HPDE6-E6E7 (cell line): ENCODE data around the gene MPL.

Experiments
- DNase-seq: peaks from one replicate; pipeline ENCODE4 v3.0.0; 2011; ENCODE audit warnings: missing footprints; ENCODE audit errors: extremely low spot score

The MPL gene

DNA sequence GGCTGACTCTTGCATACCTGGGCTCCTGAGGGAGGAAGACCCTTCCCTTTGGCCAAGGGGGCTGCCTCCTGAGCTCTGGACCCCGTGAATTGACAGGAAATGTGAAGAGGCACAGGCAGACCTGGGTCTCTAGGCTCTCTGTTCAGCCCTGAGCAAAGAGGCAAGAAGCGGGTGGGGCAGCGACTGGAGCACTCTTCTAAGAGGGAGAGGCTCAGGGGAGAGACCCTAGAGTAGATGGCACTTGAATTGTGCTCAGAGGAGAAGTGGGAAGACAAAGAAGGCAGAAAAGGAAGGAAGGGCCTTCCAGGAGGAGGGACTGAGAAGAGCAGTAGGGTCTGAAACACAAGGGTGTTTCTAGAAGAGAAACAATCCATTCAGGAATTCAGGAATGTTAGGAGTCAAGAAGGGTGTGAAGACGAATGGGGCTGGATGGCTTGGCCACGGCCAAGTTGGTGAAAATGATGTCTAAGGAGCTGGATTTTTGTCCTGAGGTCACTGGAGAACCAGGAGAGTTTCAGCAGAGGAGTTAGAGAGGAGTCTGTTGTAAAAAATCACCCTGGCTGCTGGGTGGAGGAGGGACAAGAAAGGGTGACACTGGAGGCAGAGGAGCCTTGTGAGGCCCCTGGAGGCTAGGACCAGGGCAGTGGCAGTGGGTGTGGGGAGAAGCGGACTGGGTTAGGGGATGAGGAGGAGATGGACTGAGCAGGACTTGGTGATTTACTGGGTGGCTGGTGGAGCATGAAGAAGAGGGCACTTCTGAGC lies 31.5 kb upstream of the MPL start:
- DNase-seq: no peak

DNA sequence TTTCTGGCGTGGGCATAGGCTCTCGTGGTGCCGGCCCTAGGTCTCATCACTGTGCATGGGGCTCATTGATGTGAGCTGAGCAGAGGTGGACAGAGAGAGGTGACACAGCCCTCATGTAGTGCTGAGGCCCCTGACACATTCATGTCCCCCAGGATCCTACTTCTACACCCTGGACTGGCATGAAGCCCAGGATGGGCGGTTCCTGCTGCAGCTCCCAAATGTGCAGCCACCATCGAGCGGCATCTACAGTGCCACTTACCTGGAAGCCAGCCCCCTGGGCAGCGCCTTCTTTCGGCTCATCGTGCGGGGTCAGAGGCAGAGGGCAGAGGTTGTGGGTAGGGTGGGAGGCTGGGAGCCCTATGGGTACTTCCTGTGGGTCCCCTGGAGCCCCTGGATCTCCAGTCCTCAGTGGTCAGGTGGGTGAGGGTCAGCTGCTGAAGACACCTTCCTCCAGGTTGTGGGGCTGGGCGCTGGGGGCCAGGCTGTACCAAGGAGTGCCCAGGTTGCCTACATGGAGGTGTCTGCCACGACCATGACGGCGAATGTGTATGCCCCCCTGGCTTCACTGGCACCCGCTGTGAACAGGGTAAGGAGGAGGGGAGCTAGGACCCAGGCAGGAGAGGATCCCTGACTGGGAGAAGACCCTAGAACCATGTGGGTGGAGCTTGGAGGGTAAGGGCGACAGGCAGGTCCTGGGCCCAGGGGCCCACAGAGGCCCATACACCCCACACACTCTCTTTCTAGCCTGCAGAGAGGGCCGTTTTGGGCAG lies 30.7 kb upstream of the MPL start:
- no peak for DNase-seq

DNA sequence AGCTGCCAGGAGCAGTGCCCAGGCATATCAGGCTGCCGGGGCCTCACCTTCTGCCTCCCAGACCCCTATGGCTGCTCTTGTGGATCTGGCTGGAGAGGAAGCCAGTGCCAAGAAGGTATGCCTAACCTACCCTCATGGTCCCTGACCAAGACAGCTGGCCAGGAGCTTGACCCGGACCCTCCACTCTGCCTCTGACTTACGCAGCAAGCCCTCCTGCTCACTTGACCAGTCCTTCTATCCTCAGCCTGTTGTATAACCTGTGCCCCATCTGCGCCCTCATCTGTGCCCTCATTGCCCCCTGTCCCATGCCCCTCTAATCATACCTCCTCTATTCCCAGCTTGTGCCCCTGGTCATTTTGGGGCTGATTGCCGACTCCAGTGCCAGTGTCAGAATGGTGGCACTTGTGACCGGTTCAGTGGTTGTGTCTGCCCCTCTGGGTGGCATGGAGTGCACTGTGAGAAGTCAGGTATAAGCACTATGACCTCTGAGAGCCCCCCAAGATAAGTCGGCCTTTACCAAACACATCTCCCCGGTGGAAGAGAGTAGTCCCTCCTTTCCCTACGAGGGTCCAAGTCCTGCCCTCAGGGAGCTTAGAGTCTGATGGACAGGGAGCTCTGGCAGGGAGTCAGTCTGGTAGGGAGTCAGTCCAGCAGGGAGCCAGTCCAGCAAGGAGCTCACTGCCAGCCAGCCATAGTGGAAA lies 30.0 kb upstream of the MPL start:
- no peak for DNase-seq

DNA sequence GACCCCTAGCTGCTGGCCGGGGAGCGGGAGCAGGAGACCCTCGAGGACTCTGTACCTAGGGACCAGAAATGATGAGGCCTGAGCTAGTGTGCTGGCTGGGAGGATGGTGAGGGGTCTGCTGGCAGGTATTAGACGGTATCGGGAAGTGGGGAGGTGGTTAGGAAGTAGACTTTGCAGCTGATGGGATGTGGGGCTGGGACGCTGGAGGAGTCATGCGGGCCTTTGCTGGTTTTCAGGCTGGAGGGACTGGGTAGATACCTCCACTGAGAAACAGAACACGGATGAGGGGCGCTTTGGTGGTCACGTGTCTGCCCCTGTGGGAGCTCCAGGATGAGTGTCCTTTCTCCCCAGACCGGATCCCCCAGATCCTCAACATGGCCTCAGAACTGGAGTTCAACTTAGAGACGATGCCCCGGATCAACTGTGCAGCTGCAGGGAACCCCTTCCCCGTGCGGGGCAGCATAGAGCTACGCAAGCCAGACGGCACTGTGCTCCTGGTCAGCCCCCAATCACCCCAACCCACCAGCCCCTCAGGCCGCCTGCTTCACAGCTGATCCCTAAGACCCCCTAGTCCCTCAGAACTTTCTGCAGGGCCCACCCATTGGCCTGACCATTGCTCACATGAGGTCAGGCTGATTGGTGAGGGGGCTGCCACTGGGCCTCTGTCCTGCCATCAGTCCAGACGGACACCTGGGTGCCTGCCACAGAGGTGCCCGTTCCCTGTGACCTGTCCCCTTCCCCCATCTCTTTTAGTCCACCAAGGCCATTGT lies 28.8 kb upstream of the MPL start:
- no peak for DNase-seq

DNA sequence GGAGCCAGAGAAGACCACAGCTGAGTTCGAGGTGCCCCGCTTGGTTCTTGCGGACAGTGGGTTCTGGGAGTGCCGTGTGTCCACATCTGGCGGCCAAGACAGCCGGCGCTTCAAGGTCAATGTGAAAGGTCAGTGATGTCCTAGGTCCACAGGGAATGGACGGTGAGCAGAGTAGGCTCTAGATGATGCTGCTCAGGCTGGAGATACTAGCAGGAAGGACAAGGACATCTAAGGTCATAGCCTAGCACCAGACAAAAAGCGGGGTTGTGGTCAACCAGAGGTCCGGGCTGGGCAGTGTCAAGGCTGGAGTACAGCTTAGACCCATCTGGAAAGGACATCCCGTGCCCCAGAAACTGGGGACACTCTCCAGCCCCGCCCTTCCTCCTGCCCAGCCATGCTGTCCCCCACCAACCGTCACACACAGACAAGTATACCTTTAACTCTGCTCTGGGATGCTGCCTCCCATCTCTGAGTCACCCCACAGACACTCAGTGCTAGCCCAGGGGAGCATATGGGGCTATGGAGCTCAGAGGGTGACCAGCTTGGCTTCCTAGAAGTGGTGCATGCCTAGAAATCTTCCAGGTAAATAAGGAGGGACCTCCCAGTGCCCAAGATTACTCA lies 28.1 kb upstream of the MPL start:
- no peak for DNase-seq

DNA sequence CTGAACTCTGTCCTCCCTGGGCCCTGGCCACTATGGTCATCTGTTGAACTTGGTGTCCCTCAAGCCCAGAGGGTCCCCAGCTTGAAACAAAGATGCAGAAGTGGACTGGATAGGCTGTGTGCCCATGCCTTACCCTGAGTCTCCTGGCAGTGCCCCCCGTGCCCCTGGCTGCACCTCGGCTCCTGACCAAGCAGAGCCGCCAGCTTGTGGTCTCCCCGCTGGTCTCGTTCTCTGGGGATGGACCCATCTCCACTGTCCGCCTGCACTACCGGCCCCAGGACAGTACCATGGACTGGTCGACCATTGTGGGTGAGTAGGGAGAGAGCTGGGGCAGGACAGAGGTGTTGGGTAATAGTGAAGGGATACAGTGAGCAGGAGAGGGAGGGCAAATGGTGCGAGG lies 26.1 kb upstream of the MPL start:
- no peak for DNase-seq

DNA sequence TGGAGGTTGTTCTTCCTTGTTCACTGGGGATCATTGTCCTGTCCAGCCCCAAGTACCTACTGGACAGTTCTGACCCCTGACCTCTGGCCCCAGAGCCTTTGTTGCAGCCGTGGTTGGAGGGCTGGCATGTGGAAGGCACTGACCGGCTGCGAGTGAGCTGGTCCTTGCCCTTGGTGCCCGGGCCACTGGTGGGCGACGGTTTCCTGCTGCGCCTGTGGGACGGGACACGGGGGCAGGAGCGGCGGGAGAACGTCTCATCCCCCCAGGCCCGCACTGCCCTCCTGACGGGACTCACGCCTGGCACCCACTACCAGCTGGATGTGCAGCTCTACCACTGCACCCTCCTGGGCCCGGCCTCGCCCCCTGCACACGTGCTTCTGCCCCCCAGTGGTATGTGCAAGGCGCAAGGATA lies 25.4 kb upstream of the MPL start:
- DNase-seq: no peak

DNA sequence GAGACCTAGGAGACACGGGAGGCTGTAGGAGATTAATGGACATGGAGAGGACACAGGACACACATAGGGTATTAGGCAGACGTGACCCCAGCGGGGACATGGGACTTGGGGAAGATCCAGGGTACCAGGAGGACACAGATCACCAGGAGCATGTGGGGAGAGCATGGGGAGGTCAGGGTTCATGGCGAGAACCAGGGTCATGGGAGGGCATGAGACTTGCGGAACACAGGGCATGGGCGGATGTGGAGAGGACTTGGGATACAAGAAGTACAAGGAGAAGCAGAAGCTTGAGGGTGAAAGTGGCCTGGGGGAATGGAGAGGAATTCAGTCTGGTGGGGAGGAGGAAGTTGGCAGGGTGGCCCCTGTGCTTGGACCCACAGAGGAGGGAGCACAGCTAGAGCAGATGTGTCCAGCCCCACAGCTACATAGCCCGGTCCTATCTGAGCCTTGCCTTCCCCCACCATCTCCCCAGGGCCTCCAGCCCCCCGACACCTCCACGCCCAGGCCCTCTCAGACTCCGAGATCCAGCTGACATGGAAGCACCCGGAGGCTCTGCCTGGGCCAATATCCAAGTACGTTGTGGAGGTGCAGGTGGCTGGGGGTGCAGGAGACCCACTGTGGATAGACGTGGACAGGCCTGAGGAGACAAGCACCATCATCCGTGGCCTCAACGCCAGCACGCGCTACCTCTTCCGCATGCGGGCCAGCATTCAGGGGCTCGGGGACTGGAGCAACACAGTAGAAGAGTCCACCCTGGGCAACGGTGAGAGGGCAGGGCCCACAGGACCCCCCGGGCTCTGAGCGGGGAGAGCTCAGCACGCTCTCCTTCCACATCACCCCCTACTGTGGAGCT lies 24.7 kb upstream of the MPL start:
- DNase-seq: no peak

DNA sequence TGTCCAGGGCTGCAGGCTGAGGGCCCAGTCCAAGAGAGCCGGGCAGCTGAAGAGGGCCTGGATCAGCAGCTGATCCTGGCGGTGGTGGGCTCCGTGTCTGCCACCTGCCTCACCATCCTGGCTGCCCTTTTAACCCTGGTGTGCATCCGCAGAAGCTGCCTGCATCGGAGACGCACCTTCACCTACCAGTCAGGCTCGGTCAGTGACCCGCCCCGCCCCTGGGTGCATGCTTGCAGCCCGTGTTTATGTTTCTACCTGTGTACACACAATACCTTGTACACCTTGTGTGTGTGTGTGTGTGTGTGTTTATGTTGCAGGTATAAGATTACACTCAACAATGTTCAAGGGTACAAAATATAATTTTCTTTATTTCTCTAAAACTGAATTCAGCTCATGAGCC lies 23.8 kb upstream of the MPL start:
- no peak for DNase-seq

DNA sequence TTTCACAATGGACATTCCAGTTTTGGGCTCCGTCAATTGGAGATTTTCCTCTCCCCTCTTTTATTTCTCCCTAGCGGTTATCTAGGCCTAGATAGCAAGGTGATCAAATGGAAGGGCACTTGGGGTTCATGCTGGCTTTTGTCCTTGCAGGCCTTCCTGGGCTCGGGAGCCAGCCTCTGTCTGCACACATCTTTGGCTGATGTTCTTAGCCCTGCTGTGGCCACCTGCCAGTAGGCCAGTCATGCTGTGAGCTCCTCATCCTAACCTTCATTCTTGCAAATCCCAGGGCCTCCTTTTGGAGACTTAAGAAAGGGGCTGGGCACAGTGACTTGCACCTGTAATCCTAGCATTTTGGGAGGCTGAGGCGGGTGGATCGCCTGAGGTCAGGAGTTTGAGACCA lies 23.4 kb upstream of the MPL start:
- DNase-seq: no peak

DNA sequence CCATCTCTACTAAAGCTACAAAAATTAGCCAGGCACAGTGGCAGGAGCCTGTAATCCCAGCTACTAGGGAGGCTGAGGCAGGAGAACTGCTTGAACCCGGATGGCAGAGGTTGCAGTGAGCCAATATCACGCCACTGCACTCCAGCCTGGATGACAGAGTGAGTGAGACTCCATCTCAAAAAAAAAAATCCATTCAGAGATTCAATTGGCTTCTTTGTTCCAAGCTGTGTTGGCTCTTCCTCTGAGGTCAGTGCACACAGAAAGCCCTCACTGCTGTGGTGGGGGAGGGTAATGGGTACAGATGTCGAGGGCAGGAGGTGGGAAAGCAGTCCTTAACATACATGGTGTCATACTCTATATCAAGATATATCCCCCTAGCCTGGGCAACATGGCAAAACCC lies 22.1 kb upstream of the MPL start:
- DNase-seq: no peak

DNA sequence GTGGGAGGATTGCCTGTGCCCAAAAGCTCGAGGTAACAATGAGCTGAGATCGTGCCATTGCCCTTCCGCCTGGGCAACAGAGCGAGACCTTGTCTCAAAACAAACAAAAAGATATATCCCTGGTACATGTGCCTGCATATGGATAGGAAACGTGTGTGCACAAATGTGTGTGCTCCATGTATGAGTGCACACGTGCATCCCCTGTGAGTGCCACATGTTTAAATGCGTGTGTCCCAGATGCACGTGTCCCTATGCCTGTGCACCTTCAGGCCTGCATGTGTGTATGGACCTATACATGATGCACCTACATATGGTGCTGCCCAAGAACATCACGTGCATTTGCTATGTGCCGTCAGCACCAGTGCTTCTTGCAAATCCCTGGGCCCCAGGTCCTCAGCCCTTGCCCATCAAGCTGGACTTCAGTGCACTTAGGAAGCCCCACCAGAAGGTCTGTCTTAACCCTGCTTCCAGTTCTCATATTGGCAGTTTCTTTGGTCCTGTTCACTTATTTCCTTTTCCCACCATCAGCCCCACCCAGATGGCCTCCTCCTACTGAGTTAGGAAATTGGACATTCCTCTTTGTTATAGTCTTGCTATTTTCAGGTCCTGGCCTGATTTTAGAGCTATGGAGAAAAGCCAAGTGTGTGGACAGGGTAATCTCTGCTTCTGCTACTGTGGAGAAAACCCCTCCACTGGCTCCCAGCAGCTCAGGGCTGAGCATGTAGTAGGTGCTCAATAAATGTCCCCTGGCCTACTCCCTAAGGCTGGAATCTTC lies 21.5 kb upstream of the MPL start:
- no peak for DNase-seq

DNA sequence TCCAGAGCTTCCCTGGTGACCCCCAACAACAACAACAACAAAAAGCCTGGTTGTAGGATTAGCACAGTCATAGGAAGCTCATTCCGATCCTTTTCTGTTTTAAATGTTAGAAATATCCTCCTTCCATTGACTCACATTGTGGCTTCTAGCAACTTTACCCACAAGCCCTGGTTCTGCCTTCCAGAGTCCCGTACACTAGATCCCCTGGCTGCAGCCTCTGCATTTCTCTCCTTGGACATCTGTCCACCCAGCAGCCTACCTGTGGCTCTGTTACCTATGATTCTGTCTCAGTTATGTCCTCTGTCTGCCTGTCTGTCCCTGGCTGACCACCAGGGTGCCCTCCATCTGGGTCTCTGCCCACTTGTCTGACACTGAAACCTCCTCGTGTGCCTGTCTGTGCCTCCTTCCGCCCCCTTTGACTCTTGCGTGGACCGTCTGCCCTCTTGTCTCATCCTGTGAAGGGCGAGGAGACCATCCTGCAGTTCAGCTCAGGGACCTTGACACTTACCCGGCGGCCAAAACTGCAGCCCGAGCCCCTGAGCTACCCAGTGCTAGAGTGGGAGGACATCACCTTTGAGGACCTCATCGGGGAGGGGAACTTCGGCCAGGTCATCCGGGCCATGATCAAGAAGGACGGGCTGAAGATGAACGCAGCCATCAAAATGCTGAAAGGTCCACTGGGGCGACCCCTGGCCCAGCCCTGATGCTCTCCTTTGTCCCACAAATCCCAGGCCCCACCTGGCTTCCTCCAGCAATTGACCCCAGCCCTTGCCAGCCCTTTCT lies 20.7 kb upstream of the MPL start:
- DNase-seq: no peak

DNA sequence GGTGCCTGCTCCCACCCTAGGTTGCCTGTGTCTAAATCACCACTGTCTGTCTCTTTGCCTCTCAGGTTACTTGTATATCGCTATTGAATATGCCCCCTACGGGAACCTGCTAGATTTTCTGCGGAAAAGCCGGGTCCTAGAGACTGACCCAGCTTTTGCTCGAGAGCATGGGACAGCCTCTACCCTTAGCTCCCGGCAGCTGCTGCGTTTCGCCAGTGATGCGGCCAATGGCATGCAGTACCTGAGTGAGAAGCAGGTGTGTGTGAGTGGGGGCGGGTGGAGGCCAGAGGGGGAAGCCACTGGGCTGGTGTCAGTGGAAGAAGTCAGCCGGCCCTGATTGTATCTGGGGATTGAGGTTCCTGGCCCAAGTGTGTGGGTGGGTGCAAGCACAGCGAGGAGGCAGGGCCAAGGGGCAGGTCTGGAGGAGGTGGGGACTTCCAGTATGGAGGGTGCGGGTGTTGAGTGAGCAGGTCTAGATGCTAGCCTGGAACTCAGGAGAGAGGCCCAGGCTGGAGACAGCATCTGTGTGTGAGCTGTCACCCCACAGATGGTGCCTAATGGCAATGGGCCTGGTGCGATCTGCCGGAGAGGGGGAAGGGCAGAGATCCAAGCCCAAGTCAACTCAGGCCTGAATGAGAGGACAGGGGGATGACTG lies 19.7 kb upstream of the MPL start:
- DNase-seq: no peak

DNA sequence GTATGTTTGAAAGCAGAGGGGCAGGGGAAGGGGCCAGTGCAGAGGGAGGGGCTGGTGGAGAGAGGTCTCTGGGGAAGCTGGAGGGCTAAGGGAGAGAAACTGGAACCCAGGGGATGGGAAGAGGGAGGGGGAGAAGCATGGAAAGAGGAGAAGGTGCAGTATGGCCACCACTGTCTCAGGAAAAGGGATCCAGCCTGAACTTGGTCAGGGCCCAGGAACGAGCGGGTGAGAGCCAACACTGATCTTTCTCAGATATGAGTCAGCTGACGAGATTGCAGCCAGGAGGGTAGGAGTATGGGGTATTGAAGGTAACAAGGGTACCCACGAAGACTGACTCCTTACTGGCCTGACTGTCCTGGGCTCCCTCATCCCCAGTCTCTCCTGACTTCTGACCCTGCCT lies 18.8 kb upstream of the MPL start:
- no peak for DNase-seq

DNA sequence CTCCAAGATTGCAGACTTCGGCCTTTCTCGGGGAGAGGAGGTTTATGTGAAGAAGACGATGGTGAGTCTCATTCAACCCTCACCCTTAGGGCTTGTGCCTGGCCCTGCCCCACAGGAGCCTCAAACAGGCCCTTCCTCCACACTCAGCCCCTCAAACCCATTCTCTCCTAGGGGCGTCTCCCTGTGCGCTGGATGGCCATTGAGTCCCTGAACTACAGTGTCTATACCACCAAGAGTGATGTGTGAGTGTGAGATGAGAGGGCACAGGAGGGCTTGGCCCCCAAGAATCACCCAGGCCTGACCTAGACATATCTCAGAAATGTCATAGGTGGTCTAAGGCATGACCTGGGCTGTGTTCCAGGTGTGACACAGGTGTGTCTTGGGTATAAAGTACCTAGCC lies 18.3 kb upstream of the MPL start:
- DNase-seq: no peak

DNA sequence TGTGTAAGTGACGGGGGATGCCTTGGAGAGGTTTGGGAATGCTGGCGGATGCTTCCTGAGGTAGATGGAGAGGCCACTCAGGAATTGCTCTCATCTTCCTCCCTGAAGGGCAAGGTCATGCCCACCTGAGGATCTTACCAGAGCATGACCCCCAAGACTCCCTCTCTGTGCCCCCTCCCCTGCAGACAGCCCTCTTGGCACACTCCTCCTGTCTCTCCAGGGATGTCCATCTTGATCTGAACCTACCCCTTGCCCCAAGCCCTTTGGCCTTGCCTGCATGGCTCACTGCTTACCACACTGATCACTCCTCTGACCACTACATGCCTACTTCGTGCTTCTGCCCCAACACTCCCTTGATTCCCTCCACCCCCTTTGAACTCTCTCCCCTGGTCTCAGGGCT lies 17.9 kb upstream of the MPL start:
- DNase-seq: no peak

DNA sequence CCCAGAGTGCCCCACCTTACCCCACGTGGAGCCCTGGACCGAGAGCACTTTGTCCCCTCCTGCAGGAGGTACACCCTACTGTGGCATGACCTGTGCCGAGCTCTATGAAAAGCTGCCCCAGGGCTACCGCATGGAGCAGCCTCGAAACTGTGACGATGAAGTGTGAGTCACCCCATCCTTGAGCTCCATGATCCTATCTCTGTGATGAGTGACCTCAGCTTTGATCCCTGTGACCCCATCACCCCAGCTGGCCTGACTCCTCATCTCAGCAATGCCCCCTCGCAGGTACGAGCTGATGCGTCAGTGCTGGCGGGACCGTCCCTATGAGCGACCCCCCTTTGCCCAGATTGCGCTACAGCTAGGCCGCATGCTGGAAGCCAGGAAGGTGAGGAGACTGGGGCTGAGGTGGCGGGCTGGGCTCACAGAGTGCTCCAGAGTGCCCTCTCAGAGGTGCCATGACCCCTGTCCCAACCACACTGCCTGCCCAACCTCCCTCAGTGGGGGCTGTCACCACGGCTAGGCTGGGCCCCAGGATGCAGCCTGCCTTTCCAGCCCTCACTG lies 16.2 kb upstream of the MPL start:
- DNase-seq: no peak
